A549 (cell line): ENCODE results near the gene AQR.

Source experiments
- JUNB ChIP-seq: fragments of >200 bp; sonication (Bioruptor Twin); formaldehyde crosslinking; IDR thresholded peaks from 2 replicates; pipeline ENCODE4 v1.6.1; 2016
- MYC ChIP-seq: IDR thresholded peaks from 2 replicates; pipeline ENCODE4 v1.6.1; 2012; ENCODE audit warnings: mild to moderate bottlenecking, inconsistent platforms, low read length, improper control_type of control experiment, borderline replicate concordance
- POLR2A ChIP-seq: IDR thresholded peaks from 2 replicates; pipeline ENCODE4 v1.6.1; 2012; ENCODE audit warnings: mild to moderate bottlenecking, low read length
- RARB ChIP-seq: fragments of 250-450 bp; sonication (Bioruptor Pico); IDR thresholded peaks from 2 replicates; pipeline ENCODE4 v1.8.0; 2021; ENCODE audit warnings: mild to moderate bottlenecking, moderate library complexity
- RFX5 ChIP-seq: fragments of 450-650 bp; IDR thresholded peaks from 2 replicates; pipeline ENCODE4 v1.7.1; 2014; ENCODE audit warnings: antibody characterized with exemption, mild to moderate bottlenecking, moderate library complexity
- SMC3 ChIP-seq: fragments of >200 bp; sonication (Bioruptor Twin); formaldehyde crosslinking; IDR thresholded peaks from 3 replicates; pipeline ENCODE4 v1.6.1; 2018; ENCODE audit warnings: inconsistent platforms
- TF ChIP-seq, protein P1 (sequence below): fragments of 200-600 bp; sonication (generic); IDR thresholded peaks from 2 replicates; pipeline ENCODE4 v1.6.1; 2016; ENCODE audit warnings: antibody characterized with exemption, mild to moderate bottlenecking, moderate library complexity
- TF ChIP-seq, protein P2 (sequence below): fragments of >200 bp; sonication (Bioruptor Twin); formaldehyde crosslinking; IDR thresholded peaks from 3 replicates; pipeline ENCODE4 v1.5.1; 2016
- TF ChIP-seq, protein P3 (sequence below): IDR thresholded peaks from 2 replicates; pipeline ENCODE4 v1.6.1; 2012

DNA sequence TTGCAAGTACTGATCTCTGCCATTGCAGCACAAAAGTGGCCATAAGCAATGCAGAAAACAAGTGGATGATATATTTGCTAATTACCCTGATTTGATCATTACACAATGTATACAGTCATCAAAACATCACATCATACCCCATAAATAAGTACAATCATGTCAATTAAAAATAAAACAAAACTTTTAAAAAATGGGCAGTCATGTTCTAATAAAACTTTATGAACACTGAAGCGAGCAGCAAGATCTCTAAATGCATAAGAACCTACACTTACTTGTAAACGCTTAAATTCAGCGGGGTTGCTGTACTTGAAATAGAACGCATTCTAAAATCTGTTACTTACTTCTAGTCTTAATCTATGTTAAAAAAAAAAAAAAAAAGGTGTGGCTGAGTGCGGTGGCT is 73.4 kb downstream of the AQR start:
- TF ChIP-seq POLR2A, result no peak
- TF ChIP-seq, protein P1, sequence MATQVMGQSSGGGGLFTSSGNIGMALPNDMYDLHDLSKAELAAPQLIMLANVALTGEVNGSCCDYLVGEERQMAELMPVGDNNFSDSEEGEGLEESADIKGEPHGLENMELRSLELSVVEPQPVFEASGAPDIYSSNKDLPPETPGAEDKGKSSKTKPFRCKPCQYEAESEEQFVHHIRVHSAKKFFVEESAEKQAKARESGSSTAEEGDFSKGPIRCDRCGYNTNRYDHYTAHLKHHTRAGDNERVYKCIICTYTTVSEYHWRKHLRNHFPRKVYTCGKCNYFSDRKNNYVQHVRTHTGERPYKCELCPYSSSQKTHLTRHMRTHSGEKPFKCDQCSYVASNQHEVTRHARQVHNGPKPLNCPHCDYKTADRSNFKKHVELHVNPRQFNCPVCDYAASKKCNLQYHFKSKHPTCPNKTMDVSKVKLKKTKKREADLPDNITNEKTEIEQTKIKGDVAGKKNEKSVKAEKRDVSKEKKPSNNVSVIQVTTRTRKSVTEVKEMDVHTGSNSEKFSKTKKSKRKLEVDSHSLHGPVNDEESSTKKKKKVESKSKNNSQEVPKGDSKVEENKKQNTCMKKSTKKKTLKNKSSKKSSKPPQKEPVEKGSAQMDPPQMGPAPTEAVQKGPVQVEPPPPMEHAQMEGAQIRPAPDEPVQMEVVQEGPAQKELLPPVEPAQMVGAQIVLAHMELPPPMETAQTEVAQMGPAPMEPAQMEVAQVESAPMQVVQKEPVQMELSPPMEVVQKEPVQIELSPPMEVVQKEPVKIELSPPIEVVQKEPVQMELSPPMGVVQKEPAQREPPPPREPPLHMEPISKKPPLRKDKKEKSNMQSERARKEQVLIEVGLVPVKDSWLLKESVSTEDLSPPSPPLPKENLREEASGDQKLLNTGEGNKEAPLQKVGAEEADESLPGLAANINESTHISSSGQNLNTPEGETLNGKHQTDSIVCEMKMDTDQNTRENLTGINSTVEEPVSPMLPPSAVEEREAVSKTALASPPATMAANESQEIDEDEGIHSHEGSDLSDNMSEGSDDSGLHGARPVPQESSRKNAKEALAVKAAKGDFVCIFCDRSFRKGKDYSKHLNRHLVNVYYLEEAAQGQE, result no peak
- TF ChIP-seq JUNB, result no peak
- TF ChIP-seq, protein P2, sequence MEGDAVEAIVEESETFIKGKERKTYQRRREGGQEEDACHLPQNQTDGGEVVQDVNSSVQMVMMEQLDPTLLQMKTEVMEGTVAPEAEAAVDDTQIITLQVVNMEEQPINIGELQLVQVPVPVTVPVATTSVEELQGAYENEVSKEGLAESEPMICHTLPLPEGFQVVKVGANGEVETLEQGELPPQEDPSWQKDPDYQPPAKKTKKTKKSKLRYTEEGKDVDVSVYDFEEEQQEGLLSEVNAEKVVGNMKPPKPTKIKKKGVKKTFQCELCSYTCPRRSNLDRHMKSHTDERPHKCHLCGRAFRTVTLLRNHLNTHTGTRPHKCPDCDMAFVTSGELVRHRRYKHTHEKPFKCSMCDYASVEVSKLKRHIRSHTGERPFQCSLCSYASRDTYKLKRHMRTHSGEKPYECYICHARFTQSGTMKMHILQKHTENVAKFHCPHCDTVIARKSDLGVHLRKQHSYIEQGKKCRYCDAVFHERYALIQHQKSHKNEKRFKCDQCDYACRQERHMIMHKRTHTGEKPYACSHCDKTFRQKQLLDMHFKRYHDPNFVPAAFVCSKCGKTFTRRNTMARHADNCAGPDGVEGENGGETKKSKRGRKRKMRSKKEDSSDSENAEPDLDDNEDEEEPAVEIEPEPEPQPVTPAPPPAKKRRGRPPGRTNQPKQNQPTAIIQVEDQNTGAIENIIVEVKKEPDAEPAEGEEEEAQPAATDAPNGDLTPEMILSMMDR, result no peak
- no peak for TF ChIP-seq RFX5
- TF ChIP-seq, protein P3, sequence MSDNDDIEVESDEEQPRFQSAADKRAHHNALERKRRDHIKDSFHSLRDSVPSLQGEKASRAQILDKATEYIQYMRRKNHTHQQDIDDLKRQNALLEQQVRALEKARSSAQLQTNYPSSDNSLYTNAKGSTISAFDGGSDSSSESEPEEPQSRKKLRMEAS, result no peak
- no peak for TF ChIP-seq RARB (CRISPR knock-in tag)
- no peak for TF ChIP-seq MYC
- TF ChIP-seq SMC3, result no peak
